GM19467 (cell line): ENCODE data around the gene PLCB1.
"Not testable (repeated sequence)": the region's sequence is repeated elsewhere in the genome, so short reads cannot be mapped to it uniquely, and the experiment has no call there.

Experiments
- ATAC-seq: cut with Tn5 transposase; IDR thresholded peaks from one replicate; pipeline ENCODE4 v1.9.1; 2021; ENCODE audit warnings: mild to moderate bottlenecking, moderate library complexity; ENCODE audit not compliant: unreplicated experiment

PLCB1 gene

GRCh38 chr20:8362457-8362856 is 230.4 kb downstream of the PLCB1 start:
- no peak for ATAC-seq

DNA sequence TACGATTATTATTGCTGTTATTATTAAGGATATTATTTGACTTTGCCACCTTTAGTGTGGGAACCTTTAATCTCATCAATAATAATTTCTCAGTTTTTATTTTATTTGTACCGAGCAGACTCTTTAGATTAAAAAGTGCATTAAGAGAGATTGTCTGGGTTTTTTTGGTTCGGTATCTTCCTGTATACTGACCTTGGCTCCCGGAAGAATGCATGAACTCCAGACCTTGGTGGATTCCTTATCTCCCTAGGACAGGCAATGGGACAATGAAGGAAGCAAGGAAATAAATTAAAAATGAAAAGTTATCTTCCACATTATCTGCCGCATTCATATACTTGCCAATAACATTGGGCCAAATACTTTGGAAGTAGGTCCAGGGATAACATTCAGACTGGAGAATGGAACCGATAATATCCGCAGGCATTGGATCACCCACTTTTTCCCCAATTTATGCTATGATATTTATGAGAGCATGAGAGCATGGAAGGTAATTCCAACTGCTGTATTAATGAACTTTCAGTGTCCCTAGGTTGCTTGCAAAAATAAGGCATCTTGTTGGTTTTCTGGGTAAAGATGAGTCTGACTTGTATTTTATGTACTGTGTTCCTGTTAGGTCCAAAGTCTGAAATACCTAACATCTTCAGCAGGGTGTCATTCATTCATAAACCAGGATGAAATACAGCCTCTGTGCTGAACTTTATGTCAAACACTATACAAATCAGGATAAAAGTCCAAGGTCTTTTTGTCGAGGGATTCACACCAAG is 232.1 kb downstream of the PLCB1 start:
- no peak for ATAC-seq

GRCh38 chr20:8364734-8365078 is 232.6 kb downstream of the PLCB1 start:
- no peak for ATAC-seq

GRCh38 chr20:8365634-8366033 is 233.6 kb downstream of the PLCB1 start:
- ATAC-seq, result no peak

- ATAC-seq, result no peak
These were observed 234.3 kb downstream of the PLCB1 start for GRCh38 chr20:8366303-8366923.

DNA sequence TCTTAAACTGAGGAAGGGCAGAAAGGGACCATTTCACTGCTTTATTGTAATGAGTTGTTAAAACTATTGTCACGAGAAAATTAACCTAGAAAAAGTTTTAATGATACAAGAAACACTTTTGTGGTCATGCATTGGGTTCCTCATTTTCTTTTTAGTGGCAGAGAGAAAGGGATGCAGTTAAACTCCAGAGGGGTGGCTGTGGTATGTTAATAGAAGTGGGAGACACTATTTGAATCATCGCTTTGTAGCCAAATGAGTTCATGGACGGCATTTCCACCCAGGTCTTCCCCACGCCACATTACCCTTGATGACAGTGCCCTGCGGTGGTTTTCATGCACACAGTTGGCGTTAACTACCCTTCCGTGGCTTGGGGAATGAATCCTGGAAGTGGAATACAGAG is 235.6 kb downstream of the PLCB1 start:
- ATAC-seq, result no peak

DNA sequence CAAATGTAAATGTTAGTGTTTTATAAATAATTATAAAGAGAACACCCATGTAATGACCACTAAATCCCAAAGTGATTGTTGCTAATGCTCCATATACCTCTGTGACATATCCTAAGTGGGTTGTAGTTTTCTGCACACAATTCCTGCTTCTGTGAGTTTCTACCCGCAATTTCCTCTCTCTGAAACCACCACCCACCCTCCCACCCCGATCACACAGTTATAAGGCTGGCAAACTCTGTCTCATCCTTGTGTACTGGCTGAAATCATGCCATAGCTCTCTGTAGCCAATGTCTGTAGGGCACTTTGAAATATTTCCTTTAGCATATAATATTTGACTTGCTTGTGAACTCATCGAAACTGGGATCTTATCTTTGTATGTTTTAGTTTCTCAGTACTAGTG is 236.6 kb downstream of the PLCB1 start:
- ATAC-seq, result no peak

DNA sequence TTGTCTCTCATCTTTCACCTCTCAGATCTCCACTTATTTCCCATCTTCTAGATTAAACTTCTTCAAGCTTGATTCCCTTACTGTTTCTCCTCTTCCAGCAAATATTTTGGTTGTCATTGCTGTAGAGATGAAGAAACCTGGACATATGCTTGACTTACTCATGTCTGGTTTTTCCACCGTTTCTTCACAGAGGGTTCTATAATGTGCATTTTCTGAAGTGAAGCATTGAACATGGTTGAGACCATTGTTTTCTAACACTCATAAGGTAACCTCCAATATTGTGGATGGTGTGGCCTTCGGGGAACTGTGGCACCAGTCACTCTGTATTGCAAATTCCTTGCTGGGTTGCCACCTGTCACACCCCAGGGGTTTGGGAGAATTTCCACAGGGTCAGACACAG is 237.2 kb downstream of the PLCB1 start:
- ATAC-seq, result no peak

- ATAC-seq, result no peak
These were observed 238.7 kb downstream of the PLCB1 start for GRCh38 chr20:8370774-8371173.

GRCh38 chr20:8372824-8373380 is 240.8 kb downstream of the PLCB1 start:
- ATAC-seq, result no peak

- ATAC-seq, result no peak
These were observed 241.5 kb downstream of the PLCB1 start for GRCh38 chr20:8373579-8373978.

- no peak for ATAC-seq
These were observed 243.8 kb downstream of the PLCB1 start for GRCh38 chr20:8375898-8376297.

DNA sequence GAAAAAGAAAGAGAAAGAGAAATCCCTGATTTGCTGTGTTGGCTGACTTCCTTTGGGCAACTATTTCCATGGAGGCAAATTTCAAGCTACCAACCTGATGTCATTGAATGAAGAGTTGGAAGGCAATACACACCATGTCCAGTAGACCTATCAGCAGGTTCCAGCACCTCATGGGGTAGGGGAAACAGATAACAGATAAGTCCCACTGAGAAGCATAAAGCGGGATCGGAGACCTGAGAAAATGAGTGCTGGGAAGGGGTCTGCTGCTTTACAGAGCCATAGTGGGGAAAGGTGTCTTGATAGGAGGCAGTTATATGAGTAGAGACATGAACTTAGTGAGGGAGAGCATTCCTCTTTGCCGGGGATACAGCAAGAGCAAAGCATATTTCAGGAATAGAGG is 244.9 kb downstream of the PLCB1 start:
- ATAC-seq, result no peak

GRCh38 chr20:8379125-8379524 is 247.1 kb downstream of the PLCB1 start:
- not testable (repeated sequence) for ATAC-seq

- ATAC-seq, result no peak
These were observed 253.2 kb downstream of the PLCB1 start for GRCh38 chr20:8385247-8385646.

- no peak for ATAC-seq
These were observed 254.9 kb downstream of the PLCB1 start for GRCh38 chr20:8386991-8387390.

- ATAC-seq, result no peak
These were observed 256.1 kb downstream of the PLCB1 start for GRCh38 chr20:8388141-8388540.

- ATAC-seq, result no peak
These were observed 256.6 kb downstream of the PLCB1 start for GRCh38 chr20:8388707-8389106.

GRCh38 chr20:8389381-8390036 is 257.4 kb downstream of the PLCB1 start:
- ATAC-seq, result no peak

- no peak for ATAC-seq
These were observed 258.0 kb downstream of the PLCB1 start for GRCh38 chr20:8390037-8390433.

DNA sequence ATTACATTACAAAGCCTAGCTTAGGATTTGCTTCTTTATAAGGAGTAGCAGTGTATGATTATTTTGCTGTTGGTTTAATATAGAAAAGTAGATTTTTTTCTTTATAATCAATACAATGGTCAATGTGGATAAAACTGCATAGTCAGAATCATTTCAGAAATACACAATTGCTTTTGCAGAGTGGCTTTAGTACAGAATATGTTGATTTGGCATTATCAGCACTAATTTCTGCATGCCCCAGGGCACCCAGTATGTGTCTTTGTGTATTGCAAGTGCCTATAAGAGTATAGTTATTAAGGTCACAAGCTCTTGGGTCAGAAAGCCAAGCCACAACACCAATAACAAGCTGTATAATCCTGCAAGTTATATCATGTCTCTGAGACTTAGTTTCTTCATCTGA is 258.4 kb downstream of the PLCB1 start:
- ATAC-seq, result no peak

DNA sequence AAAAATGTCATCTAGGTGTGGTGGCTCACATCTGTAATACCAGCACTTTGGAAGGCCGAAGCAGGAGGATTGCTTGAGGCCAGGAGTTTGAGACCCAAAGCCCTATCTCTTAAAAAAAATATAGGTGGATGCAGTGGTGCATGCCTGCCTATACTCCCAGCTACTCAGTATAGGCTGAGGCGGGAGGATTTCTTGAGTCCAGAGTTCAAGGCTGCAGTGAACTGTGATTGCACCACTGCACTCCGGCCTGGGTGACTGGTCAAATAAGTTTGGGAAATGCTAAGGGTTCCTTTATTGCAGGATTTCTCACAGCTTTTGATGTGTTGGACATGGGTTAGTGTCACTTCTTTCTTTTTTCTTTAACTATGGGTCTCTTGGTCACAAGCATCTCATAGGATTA is 261.3 kb downstream of the PLCB1 start:
- ATAC-seq, result no peak
